ENCODE measurements around the gene ZMYM2. TPM values are rescaled to one million over a fixed set of nuclear protein-coding genes. Genes with fewer than 3 reads are reported as not detected.

Gene ZMYM2
- polyA plus RNA-seq, result 10 to 100 TPM; 15.8 to 26.3 TPM

GRCh38 chr13:19958155-19959111, at the start of gene ZMYM2:
Gene ZMYM2, plus strand, starts transcription at chr13:19958727. Its CDS starts 34,346 bp downstream, at chr13:19993073.
- H3K36me3 ChIP-seq (ENCODE audit: control insufficient read depth in 2 of 2, insufficient read depth in 2 of 2, low read length in 1 of 2), result no peaks in the 10 kb centered on the region
- peak within 1 kb of the TSS; percentile 62 to 89 for H3K4me3 ChIP-seq (ENCODE audit: low read depth in 1 of 2, low read length in 2 of 2)
- H3K4me1 ChIP-seq (ENCODE audit: control insufficient read depth in 2 of 2, insufficient read depth in 2 of 2, low read length in 1 of 2), result no peaks in the 10 kb centered on the region
- no peaks in the 10 kb centered on the region for H3K27me3 ChIP-seq (ENCODE audit: control insufficient read depth in 1 of 2, insufficient read depth in 2 of 2, low read length in 2 of 2)
- H3K9me3 ChIP-seq (ENCODE audit: control insufficient read depth in 2 of 2, insufficient read depth in 1 of 2, low read depth in 1 of 2, low read length in 1 of 2), result no peaks in the 10 kb centered on the region
- WGBS, 2 donors, result 1% methylated on average over 73 to 112 of the region's 112 CpGs
- peak within 1 kb of the TSS; percentile 99 to 100 for H3K27ac ChIP-seq (ENCODE audit: low read depth in 2 of 2, low read length in 1 of 2)

GRCh38 chr13:19910336-19911072, 48.0 kb upstream of the ZMYM2 start:
- Histone ChIP-seq H3K27ac (ENCODE audit: low read depth in 2 of 2, low read length in 1 of 2) (peak overlapping the region; percentile 89 to 95), H3K4me3 (ENCODE audit: low read depth in 1 of 2, low read length in 2 of 2) (no peak overlapping the region), H3K27me3 (ENCODE audit: control insufficient read depth in 1 of 2, insufficient read depth in 2 of 2, low read length in 2 of 2) (no peaks in the 10 kb centered on the region), H3K9me3 (ENCODE audit: control insufficient read depth in 2 of 2, insufficient read depth in 1 of 2, low read depth in 1 of 2, low read length in 1 of 2) (no peaks in the 10 kb centered on the region), H3K4me1 (ENCODE audit: control insufficient read depth in 2 of 2, insufficient read depth in 2 of 2, low read length in 1 of 2) (no peaks in the 10 kb centered on the region), H3K36me3 (ENCODE audit: control insufficient read depth in 2 of 2, insufficient read depth in 2 of 2, low read length in 1 of 2) (no peaks in the 10 kb centered on the region)
- 60 to 68% methylated on average over 9 of the region's 9 CpGs for WGBS, 2 donors

GRCh38 chr13:19927117-19927748, 31.3 kb upstream of the ZMYM2 start:
- H3K27me3 ChIP-seq (ENCODE audit: control insufficient read depth in 1 of 2, insufficient read depth in 2 of 2, low read length in 2 of 2), result no peaks in the 10 kb centered on the region
- 26 to 32% methylated on average over 4 of the region's 4 CpGs for WGBS, 2 donors
- H3K4me3 ChIP-seq (ENCODE audit: low read depth in 1 of 2, low read length in 2 of 2), result no peak overlapping the region
- H3K9me3 ChIP-seq (ENCODE audit: control insufficient read depth in 2 of 2, insufficient read depth in 1 of 2, low read depth in 1 of 2, low read length in 1 of 2), result no peaks in the 10 kb centered on the region
- H3K4me1 ChIP-seq (ENCODE audit: control insufficient read depth in 2 of 2, insufficient read depth in 2 of 2, low read length in 1 of 2), result no peaks in the 10 kb centered on the region
- no peak overlapping the region for H3K27ac ChIP-seq (ENCODE audit: low read depth in 2 of 2, low read length in 1 of 2)
- H3K36me3 ChIP-seq (ENCODE audit: control insufficient read depth in 2 of 2, insufficient read depth in 2 of 2, low read length in 1 of 2), result no peaks in the 10 kb centered on the region

- Histone ChIP-seq H3K4me3 (ENCODE audit: low read depth in 1 of 2, low read length in 2 of 2) (no peak overlapping the region), H3K4me1 (ENCODE audit: control insufficient read depth in 2 of 2, insufficient read depth in 2 of 2, low read length in 1 of 2) (no peaks in the 10 kb centered on the region), H3K9me3 (ENCODE audit: control insufficient read depth in 2 of 2, insufficient read depth in 1 of 2, low read depth in 1 of 2, low read length in 1 of 2) (no peaks in the 10 kb centered on the region), H3K27ac (ENCODE audit: low read depth in 2 of 2, low read length in 1 of 2) (no peak overlapping the region), H3K36me3 (ENCODE audit: control insufficient read depth in 2 of 2, insufficient read depth in 2 of 2, low read length in 1 of 2) (no peaks in the 10 kb centered on the region), H3K27me3 (ENCODE audit: control insufficient read depth in 1 of 2, insufficient read depth in 2 of 2, low read length in 2 of 2) (no peaks in the 10 kb centered on the region)
- 35 to 95% methylated on average over 1 of the region's 1 CpG for WGBS, 2 donors
These were observed 18.4 kb upstream of the ZMYM2 start for GRCh38 chr13:19940106-19940505.

- WGBS, 2 donors, result 80 to 85% methylated on average over 7 of the region's 7 CpGs
- Histone ChIP-seq H3K36me3 (ENCODE audit: control insufficient read depth in 2 of 2, insufficient read depth in 2 of 2, low read length in 1 of 2) (no peaks in the 10 kb centered on the region), H3K27me3 (ENCODE audit: control insufficient read depth in 1 of 2, insufficient read depth in 2 of 2, low read length in 2 of 2) (no peaks in the 10 kb centered on the region), H3K27ac (ENCODE audit: low read depth in 2 of 2, low read length in 1 of 2) (no peak overlapping the region), H3K4me3 (ENCODE audit: low read depth in 1 of 2, low read length in 2 of 2) (no peak overlapping the region), H3K4me1 (ENCODE audit: control insufficient read depth in 2 of 2, insufficient read depth in 2 of 2, low read length in 1 of 2) (no peaks in the 10 kb centered on the region), H3K9me3 (ENCODE audit: control insufficient read depth in 2 of 2, insufficient read depth in 1 of 2, low read depth in 1 of 2, low read length in 1 of 2) (no peaks in the 10 kb centered on the region)
These were observed 8.2 kb upstream of the ZMYM2 start for GRCh38 chr13:19950374-19950773.

GRCh38 chr13:19952850-19953249, 5.7 kb upstream of the ZMYM2 start:
- H3K4me1 ChIP-seq (ENCODE audit: control insufficient read depth in 2 of 2, insufficient read depth in 2 of 2, low read length in 1 of 2), result no peaks in the 10 kb centered on the region
- no peaks in the 10 kb centered on the region for H3K27me3 ChIP-seq (ENCODE audit: control insufficient read depth in 1 of 2, insufficient read depth in 2 of 2, low read length in 2 of 2)
- H3K4me3 ChIP-seq (ENCODE audit: low read depth in 1 of 2, low read length in 2 of 2), result no peak overlapping the region
- no peaks in the 10 kb centered on the region for H3K36me3 ChIP-seq (ENCODE audit: control insufficient read depth in 2 of 2, insufficient read depth in 2 of 2, low read length in 1 of 2)
- H3K9me3 ChIP-seq (ENCODE audit: control insufficient read depth in 2 of 2, insufficient read depth in 1 of 2, low read depth in 1 of 2, low read length in 1 of 2), result no peaks in the 10 kb centered on the region
- H3K27ac ChIP-seq (ENCODE audit: low read depth in 2 of 2, low read length in 1 of 2), result no peak overlapping the region

GRCh38 chr13:19955873-19956559, 2.5 kb upstream of the ZMYM2 start:
- no peaks in the 10 kb centered on the region for H3K9me3 ChIP-seq (ENCODE audit: control insufficient read depth in 2 of 2, insufficient read depth in 1 of 2, low read depth in 1 of 2, low read length in 1 of 2)
- H3K4me3 ChIP-seq (ENCODE audit: low read depth in 1 of 2, low read length in 2 of 2), result no peak overlapping the region
- H3K36me3 ChIP-seq (ENCODE audit: control insufficient read depth in 2 of 2, insufficient read depth in 2 of 2, low read length in 1 of 2), result no peaks in the 10 kb centered on the region
- H3K27me3 ChIP-seq (ENCODE audit: control insufficient read depth in 1 of 2, insufficient read depth in 2 of 2, low read length in 2 of 2), result no peaks in the 10 kb centered on the region
- H3K27ac ChIP-seq (ENCODE audit: low read depth in 2 of 2, low read length in 1 of 2), result no peak overlapping the region
- 95 to 96% methylated on average over 4 of the region's 4 CpGs for WGBS, 2 donors
- no peaks in the 10 kb centered on the region for H3K4me1 ChIP-seq (ENCODE audit: control insufficient read depth in 2 of 2, insufficient read depth in 2 of 2, low read length in 1 of 2)

GRCh38 chr13:19957320-19958154, 990 bp upstream of the ZMYM2 start:
- peak overlapping the region; percentile 97 to 99 for H3K27ac ChIP-seq (ENCODE audit: low read depth in 2 of 2, low read length in 1 of 2)
- H3K27me3 ChIP-seq (ENCODE audit: control insufficient read depth in 1 of 2, insufficient read depth in 2 of 2, low read length in 2 of 2), result no peaks in the 10 kb centered on the region
- no peaks in the 10 kb centered on the region for H3K36me3 ChIP-seq (ENCODE audit: control insufficient read depth in 2 of 2, insufficient read depth in 2 of 2, low read length in 1 of 2)
- WGBS, 2 donors, result 1 to 2% methylated on average over 48 to 65 of the region's 65 CpGs
- H3K4me1 ChIP-seq (ENCODE audit: control insufficient read depth in 2 of 2, insufficient read depth in 2 of 2, low read length in 1 of 2), result no peaks in the 10 kb centered on the region
- H3K9me3 ChIP-seq (ENCODE audit: control insufficient read depth in 2 of 2, insufficient read depth in 1 of 2, low read depth in 1 of 2, low read length in 1 of 2), result no peaks in the 10 kb centered on the region
- H3K4me3 ChIP-seq (ENCODE audit: low read depth in 1 of 2, low read length in 2 of 2), result peak overlapping the region; percentile 62 to 71
